IPS-15b (cell line): ENCODE results near the gene TLCD3A.

Experiments
- H3K27me3 ChIP-seq: one replicate; pipeline ENCODE4 v1.6.1; 2013; ENCODE audit warnings: low read length; ENCODE audit not compliant: control insufficient read depth, insufficient read depth
- H3K36me3 ChIP-seq: one replicate; pipeline ENCODE4 v1.6.1; 2013; ENCODE audit warnings: low read length; ENCODE audit not compliant: control insufficient read depth, insufficient read depth
- H3K4me1 ChIP-seq: one replicate; pipeline ENCODE4 v1.6.1; 2013; ENCODE audit warnings: mild to moderate bottlenecking, low read length; ENCODE audit not compliant: control insufficient read depth, insufficient read depth
- H3K4me3 ChIP-seq: one replicate; pipeline ENCODE4 v1.5.1; 2013; ENCODE audit warnings: low read depth, low read length
- H3K9ac ChIP-seq: one replicate; pipeline ENCODE4 v1.6.1; 2013; ENCODE audit warnings: low read depth, mild to moderate bottlenecking, low read length
- H3K9me3 ChIP-seq: one replicate; pipeline ENCODE4 v1.6.1; 2013; ENCODE audit warnings: mild to moderate bottlenecking, low read length; ENCODE audit not compliant: control insufficient read depth, insufficient read depth

Gene TLCD3A

DNA sequence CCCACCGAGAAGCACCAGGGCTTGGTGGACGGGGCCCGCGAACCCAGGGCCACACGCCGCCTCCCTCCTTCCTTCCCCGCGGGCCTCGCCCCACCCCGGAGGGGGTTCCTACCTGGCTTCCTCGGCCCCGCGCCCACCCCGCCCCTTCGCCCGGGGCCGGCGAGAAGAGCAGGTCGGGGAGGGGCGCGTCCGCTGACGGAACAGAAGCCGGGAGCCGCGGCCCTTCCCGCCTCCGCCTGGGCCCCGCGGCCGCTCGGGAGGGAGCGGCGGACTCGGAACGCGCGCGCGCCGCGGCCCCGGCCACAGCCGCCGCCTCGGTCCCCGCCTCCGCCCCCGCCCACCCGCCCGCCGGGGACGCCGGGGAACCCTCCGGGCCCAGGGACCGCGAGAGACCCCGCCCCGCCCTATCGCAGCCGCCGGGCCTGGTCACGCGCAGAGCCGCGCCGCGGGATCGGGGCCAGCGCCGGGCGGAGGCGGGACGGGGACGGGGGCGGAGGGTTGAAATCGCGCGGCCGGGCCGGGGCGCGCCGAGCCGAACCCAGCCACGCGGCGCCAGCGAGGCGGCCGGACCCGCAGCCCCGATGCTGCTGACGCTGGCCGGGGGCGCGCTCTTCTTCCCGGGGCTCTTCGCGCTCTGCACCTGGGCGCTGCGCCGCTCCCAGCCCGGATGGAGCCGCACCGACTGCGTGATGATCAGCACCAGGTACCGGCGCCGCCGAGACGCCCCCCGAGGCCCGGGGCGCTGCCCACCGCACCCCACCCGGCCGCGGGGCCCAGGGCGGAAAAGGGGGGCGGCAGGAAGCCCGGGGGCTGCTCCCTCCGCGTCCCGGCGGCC, at the start of gene TLCD3A:
TSS of gene TLCD3A (plus strand) at position 530 of the 835 bp plus-strand sequence. CDS start at position 582, 52 bp downstream.
- Histone ChIP-seq H3K9ac (peak within 1 kb of the TSS; percentile 73), H3K4me1 (peaks cover 5% of the 10 kb centered on the region), H3K9me3 (no peaks in the 10 kb centered on the region), H3K27me3 (peaks cover 7% of the 10 kb centered on the region), H3K36me3 (peaks cover 2% of the 10 kb centered on the region), H3K4me3 (peak within 1 kb of the TSS; percentile 76)

DNA sequence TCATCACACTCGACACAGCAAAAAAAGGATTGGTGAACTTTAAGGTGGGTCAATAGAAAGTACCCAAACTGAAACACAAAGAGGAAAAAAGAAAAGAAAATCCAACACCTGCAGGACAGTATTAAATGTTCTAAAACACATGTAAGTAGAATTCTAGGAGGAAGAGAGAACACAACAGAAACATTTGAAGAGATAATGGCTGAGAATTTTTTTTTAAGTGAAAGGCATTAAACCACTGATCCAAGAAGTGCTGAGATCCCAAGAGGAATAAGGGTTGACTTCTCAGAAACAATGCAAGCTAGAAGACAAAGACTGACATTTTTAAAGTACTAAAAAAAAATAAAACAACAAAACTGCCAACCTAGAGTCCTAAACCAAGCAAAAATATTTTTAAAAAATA, 49.4 kb upstream of the TLCD3A start:
- H3K9me3 ChIP-seq, result no peaks in the 10 kb centered on the region
- no peaks in the 10 kb centered on the region for H3K27me3 ChIP-seq
- H3K9ac ChIP-seq, result no peak overlapping the region
- no peak overlapping the region for H3K4me3 ChIP-seq
- no peaks in the 10 kb centered on the region for H3K4me1 ChIP-seq
- H3K36me3 ChIP-seq, result no peaks in the 10 kb centered on the region

DNA sequence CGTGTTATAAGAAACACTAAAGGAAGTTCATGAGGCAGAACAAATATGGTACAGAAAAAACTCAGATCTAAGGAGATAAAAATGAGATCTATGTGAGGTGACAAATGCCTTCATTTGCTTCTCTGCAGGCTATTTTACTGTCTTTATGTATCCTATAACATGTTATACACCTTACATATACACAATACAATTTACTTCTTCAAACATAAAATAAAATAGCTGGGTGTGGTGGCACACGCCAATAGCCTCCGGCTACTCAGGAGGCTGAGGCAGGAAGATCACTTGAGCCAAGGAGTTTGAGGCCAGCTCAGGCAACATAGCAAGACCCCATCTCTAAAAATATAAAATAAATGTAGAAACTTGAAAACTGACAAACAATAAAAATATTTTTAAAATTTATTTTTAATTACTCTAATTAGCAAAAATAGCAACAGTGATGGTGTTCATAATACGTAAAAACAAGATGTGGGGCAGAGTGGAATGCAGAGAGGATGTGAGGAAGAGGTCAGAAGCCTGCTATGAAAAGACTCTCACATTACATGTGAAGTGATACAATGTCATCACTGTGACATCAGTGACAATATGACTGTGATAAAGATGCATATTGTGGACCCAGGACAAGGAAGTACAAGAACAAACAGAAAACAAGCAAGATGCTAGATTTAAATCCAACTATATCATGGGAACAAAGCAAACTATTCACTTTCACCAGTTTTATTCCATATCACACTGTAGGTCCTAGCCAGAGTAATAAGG, 48.7 kb upstream of the TLCD3A start:
- H3K9me3 ChIP-seq, result no peaks in the 10 kb centered on the region
- no peaks in the 10 kb centered on the region for H3K27me3 ChIP-seq
- no peaks in the 10 kb centered on the region for H3K4me1 ChIP-seq
- no peak overlapping the region for H3K4me3 ChIP-seq
- H3K9ac ChIP-seq, result no peak overlapping the region
- H3K36me3 ChIP-seq, result no peaks in the 10 kb centered on the region

DNA sequence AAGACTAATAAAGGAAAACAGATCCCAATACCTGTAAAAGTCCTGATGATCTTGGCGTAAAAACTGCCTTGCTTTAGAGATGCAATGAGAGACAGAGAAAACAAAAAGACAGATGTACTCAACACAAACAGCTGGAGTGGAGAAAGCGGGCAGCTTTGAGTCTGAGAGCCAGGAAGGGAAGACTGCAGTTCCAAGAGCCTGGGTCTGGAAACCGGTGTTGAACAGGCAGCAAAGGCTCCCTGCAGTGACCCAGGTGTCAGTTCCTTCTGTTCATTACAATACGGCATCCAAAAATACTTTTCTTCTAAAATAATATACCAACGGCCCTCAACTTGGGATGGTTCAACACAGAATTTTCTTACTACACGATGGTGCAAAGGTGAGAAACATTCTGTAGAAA, 47.4 kb upstream of the TLCD3A start:
- no peak overlapping the region for H3K9ac ChIP-seq
- no peak overlapping the region for H3K4me3 ChIP-seq
- peaks cover 4% of the 10 kb centered on the region for H3K4me1 ChIP-seq
- H3K36me3 ChIP-seq, result no peaks in the 10 kb centered on the region
- H3K27me3 ChIP-seq, result no peaks in the 10 kb centered on the region
- H3K9me3 ChIP-seq, result no peaks in the 10 kb centered on the region

DNA sequence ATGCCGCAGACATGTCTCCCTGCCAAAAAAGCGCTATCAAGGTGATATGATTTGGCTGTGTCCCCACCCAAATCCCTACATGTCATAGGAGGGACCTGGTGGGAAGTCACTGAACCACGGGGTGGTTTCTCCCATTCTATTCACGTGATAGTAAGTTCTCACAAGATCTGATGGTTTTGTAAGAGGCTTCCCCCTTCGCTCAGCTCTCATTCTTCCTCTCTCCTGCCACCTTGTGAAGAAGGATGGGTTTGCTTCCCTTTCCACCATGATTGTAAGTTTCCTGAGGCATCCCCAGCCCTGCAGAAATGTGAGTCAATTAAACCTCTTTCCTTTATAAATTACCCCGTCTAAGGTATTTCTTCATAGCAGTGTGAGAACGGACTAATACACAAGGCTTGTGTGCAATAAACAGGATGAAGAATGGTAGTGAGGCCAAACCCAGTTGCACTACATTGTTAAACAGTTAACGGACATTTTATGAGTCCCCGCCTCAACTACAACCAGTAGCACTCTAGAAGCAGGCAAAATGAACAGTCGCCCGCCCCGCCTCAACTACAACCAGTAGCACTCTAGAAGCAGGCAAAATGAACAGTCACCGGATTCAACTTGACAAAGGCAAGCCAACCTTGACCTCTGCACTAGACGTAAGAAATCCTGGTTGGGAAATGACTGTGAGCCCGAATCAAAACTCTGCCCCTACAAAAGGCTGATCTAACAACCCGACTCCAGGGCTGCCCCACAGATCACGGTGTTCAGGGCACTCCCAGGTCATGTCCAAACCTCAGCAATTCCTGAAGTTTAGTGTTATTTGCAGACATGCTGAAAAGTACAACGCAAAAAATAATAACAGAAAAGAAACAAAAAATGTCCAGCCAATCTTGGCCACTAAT, 44.1 kb upstream of the TLCD3A start:
- Histone ChIP-seq H3K9ac (no peak overlapping the region), H3K27me3 (no peaks in the 10 kb centered on the region), H3K4me3 (no peak overlapping the region), H3K9me3 (no peaks in the 10 kb centered on the region), H3K4me1 (peaks cover 8% of the 10 kb centered on the region), H3K36me3 (no peaks in the 10 kb centered on the region)

DNA sequence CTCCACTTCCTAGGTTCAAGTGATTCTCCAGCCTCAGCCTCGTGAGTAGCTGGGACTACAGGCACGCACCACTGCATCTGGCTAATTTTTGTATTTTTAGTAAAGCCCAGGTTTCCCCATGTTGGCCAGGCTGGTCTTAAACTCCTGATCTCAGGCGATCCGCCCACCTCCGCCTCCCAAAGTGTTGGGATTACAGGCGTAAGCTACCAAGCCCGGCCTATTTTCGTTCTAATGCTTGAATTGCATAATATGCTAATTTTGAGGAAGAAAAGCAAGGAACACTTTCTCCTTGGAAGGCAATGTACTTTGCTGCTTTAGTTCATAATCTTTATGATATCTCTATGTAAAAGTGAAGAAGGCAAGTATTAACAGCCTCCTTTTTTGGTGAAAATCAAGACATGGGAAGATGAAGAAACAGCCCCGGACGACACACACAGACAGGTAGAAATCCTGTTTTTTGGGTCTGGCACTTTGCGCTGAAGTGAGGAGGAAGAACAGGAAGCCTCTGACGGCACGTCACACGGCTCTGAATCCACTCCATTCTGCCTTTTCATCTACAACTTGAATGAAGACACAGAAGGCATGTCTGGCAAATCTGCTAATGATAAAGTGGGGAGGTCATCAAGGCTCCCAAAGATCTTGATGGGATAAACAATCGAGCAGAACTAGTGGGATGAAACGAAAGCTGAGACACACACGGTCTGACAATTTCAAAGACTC, 42.7 kb upstream of the TLCD3A start:
- peaks cover 8% of the 10 kb centered on the region for H3K4me1 ChIP-seq

DNA sequence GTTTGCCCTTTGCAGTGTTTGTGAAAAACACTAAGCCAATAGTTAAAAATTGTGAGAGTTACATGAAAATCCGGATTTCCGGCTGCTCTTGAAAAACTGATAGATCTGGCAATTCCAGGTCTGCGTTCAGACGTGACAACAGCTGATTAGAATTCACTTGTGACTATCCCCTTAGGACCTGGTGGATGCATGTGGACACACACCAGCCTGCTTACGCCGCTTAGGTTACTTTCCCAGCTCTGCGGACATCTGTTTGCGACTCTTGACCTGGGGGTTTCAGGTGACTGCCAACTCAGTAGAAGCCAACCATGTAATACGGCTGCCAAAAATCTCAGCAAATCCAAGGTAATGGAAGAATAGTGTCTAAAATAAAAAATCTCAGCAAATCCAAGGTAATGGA, 42.0 kb upstream of the TLCD3A start:
- Histone ChIP-seq H3K27me3 (no peaks in the 10 kb centered on the region), H3K9me3 (no peaks in the 10 kb centered on the region), H3K9ac (no peak overlapping the region), H3K4me3 (no peak overlapping the region), H3K4me1 (peaks cover 8% of the 10 kb centered on the region), H3K36me3 (peaks cover 7% of the 10 kb centered on the region)

More for the DNA sequence above, 42.7 kb upstream of the TLCD3A start:
- Histone ChIP-seq H3K9me3 (no peaks in the 10 kb centered on the region), H3K36me3 (peaks cover 4% of the 10 kb centered on the region), H3K9ac (no peak overlapping the region), H3K4me3 (no peak overlapping the region), H3K27me3 (no peaks in the 10 kb centered on the region)

DNA sequence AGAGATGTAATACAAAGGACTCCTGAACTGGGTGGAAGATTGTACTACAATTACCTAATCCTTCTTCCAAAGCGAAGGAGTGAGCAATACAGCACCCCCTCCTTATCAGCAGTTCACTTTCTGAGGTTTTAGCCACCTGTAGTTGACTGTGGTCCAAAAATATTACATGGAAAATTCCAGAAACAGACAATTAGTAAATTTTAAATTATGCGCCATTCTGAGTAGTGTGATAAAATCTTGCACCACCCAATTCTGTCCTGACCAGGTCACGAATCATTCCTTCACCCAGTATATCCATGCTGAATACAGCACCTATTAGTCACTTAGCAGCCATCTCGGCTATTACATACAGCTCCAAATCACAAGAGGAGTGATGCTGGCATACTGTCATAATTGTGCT, 41.0 kb upstream of the TLCD3A start:
- no peak overlapping the region for H3K9ac ChIP-seq
- H3K9me3 ChIP-seq, result no peaks in the 10 kb centered on the region
- peaks cover 10% of the 10 kb centered on the region for H3K36me3 ChIP-seq
- peaks cover 8% of the 10 kb centered on the region for H3K4me1 ChIP-seq
- no peaks in the 10 kb centered on the region for H3K27me3 ChIP-seq
- H3K4me3 ChIP-seq, result no peak overlapping the region

DNA sequence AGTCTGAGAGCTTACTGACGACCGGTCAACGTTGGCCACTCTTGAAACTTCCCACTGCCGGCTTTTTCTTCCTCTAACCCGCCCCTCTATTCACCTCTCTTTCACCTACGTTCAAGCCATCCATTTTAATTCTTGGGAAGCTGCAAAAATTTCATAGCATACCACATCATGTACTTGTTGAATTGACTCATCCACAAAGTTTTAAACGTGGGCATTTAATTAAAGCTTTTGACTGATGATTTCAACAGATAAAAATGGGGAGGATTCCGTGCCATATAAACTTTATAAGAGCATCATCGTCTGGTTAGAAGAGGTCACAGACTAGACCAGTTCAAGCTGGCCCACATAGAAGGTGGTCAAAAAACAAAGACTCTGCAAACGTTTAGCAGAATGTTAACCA, 40.3 kb upstream of the TLCD3A start:
- H3K27me3 ChIP-seq, result no peaks in the 10 kb centered on the region
- H3K36me3 ChIP-seq, result peaks cover 10% of the 10 kb centered on the region
- H3K9ac ChIP-seq, result no peak overlapping the region
- H3K4me3 ChIP-seq, result no peak overlapping the region
- no peaks in the 10 kb centered on the region for H3K9me3 ChIP-seq
- H3K4me1 ChIP-seq, result peaks cover 8% of the 10 kb centered on the region

DNA sequence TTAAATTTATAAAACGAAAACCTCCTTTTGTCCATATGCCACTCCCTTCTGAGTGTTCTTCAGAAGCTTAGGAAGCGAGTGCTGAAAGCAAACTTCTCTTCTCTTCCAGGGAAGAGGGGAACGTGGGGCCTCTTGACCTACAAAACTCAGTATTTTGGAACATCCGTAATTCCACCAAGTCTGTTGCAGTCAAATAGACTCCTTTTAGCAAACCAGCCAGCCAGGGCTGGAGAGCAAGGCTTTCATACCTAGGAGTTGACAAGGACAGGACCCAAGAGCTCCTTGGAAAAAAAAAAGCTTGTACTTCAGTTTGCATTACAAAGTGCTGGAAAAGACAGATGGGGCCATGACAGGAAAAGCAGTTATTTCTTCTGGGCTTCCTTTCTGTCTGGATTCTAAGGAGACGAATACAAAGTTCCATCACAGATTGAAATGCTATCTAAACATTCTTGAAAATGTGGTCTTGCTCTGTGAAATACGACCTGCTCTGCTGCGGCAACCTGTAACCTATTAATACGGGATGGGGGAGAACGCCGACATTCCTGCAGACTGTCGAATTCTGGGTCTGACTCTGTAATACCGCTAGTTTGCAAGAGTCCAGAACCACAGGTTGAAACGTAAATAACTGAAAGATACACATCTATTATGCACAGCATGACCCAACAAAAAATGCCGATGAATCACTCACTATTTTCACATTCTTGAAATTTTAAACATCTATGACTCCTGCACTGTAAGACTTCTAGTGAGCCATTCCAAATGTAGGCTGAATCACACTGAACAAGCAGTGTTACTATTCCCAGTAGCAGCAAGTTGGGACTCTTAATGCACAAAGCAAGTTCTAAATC, 38.4 kb upstream of the TLCD3A start:
- Histone ChIP-seq H3K4me3 (no peak overlapping the region), H3K27me3 (no peaks in the 10 kb centered on the region), H3K9ac (no peak overlapping the region), H3K36me3 (peaks cover 10% of the 10 kb centered on the region), H3K4me1 (peaks cover 8% of the 10 kb centered on the region), H3K9me3 (no peaks in the 10 kb centered on the region)
